HG03159 (cell line): ENCODE measurements around the gene IFNAR1.
A peak's percentile ranks its signal among the peaks of the same experiment; 100 is the strongest.
"Not testable (repeated sequence)": the region's sequence is repeated elsewhere in the genome, so short reads cannot be mapped to it uniquely, and the experiment has no call there.

Experiments used
- ATAC-seq: cut with Tn5 transposase; IDR thresholded peaks from one replicate; pipeline ENCODE4 v1.9.1; 2021; ENCODE audit warnings: mild to moderate bottlenecking, moderate library complexity; ENCODE audit not compliant: unreplicated experiment

Gene IFNAR1

GRCh38 chr21:33339918-33340317, 15.1 kb downstream of the IFNAR1 start:
- ATAC-seq = no peak

GRCh38 chr21:33345751-33346238, 21.0 kb downstream of the IFNAR1 start:
- no peak for ATAC-seq

GRCh38 chr21:33348706-33349105, 23.9 kb downstream of the IFNAR1 start:
- no peak for ATAC-seq

GRCh38 chr21:33350676-33351075, 25.9 kb downstream of the IFNAR1 start:
- no peak for ATAC-seq

GRCh38 chr21:33355355-33355754, 30.6 kb downstream of the IFNAR1 start:
- ATAC-seq = no peak

DNA sequence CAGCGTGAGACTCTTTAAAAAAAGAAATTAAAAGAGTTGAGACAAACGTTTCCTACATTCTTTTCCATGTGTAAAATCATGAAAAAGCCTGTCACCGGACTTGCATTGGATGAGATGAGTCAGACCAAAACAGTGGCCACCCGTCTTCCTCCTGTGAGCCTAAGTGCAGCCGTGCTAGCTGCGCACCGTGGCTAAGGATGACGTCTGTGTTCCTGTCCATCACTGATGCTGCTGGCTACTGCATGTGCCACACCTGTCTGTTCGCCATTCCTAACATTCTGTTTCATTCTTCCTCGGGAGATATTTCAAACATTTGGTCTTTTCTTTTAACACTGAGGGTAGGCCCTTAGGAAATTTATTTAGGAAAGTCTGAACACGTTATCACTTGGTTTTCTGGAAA, 31.2 kb downstream of the IFNAR1 start:
- no peak for ATAC-seq

GRCh38 chr21:33357177-33357576, 32.4 kb downstream of the IFNAR1 start:
- no peak for ATAC-seq

GRCh38 chr21:33359446-33359845, 34.7 kb downstream of the IFNAR1 start:
- no peak for ATAC-seq

DNA sequence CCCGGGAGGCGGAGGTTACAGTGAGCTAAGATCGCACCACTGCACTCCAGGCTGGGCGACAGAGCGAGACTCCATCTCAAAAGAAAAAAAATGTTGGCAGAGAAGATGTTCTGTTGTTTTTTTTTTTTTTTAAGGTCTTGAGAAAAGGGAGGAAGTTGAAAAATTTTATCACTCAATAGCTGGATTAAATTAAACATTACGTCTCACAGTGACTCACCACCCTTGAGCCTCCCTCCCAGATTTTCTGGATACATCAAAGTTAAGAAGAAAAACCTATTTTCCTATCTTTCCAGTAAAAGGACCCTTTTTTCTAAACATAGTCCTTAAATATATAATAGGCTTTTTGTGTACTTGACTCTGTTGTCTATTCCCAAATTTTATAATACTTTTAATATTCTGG, 35.5 kb downstream of the IFNAR1 start:
- ATAC-seq = no peak

DNA sequence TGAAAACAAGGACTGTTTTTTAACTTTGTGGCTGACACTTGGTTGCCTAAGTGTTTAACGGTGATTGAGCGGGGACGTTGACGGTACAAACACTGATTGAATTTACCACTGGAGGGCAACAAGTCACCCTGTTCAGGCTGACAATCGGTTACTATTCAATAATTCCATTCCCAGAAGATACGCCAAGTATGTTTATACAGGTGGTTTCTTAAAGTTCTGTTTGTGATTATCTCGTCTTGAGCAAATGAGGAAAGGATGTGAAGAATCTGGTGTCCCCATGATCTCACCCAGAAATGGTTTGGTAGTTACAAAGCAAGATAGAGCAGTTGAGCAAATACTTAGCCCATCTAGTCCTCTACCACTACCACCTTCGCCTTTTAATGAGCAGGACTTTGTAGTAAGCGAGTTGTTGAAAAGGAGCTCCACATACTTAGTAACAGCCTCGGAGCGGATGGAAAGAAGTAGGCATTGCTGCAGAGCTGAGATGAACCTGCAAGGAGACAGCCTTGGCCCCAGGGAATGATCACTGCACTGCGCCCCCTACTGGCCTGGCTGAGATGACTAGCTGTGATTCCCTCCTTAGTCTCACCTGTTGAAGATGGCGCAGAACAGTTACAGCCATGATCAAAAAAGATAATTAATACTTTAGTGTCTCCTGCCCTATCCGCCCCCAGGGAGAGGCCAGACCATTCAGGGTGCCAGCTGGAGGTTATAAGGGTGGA, 36.3 kb downstream of the IFNAR1 start:
- peak; percentile 73 for ATAC-seq

DNA sequence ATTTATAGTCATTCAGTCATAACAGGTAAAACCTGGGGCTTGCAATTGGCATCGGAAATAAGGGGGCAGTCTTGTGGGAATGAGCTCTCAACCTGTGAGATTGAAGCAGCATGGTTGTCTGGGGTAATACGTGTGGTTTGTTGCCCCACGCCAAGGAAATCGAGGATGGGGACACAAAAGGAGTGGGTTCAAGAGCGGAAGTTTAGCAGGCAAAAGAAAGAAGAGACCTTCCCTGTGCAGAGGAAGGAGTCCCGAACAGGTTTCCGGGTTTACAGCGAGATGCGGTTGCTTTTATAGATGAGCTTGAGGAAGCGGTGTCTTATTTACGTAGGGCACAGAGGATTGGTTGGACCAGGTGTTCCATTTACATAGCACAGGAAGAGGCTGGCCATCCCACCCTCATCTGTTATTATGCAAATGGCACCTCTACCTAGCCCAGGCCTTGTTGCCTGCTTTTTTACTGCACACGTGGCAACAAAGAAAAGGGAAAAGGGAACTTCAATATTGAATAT, 37.3 kb downstream of the IFNAR1 start:
- no peak for ATAC-seq

DNA sequence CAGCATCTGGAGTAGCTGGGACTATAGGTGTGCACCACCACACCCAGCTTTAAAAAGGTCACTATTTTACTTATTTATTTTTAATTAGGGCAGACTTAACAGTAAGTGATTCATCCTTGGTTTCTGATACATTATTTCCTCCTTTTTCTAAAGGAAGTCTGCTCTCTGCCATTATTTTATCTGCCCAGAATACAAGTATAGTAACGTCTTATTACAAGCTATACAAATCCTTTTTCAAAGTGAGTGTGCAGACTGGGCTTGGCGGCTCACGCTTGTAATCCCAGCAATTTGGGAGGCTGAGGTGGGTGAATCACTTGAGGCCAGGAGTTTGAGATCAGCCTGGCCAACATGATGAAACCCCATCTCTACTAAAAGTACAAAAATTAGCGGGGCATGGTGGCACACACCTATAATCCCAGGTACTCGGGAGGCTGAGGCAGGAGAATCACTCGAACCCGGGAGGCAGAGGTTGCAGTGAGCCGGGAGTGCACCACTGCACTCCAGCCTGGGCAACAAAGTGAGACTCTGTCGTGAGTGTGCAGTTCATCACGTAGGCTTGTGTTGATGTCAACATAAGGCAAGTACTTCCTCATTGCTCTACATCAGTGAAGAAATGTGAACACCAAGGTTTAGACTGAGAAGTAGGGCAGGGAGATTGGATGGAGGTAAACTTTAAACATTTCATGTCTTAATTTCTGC, 39.3 kb downstream of the IFNAR1 start:
- ATAC-seq = not testable (repeated sequence)

- ATAC-seq = no peak
These were observed 40.1 kb downstream of the IFNAR1 start for GRCh38 chr21:33364830-33365229.

DNA sequence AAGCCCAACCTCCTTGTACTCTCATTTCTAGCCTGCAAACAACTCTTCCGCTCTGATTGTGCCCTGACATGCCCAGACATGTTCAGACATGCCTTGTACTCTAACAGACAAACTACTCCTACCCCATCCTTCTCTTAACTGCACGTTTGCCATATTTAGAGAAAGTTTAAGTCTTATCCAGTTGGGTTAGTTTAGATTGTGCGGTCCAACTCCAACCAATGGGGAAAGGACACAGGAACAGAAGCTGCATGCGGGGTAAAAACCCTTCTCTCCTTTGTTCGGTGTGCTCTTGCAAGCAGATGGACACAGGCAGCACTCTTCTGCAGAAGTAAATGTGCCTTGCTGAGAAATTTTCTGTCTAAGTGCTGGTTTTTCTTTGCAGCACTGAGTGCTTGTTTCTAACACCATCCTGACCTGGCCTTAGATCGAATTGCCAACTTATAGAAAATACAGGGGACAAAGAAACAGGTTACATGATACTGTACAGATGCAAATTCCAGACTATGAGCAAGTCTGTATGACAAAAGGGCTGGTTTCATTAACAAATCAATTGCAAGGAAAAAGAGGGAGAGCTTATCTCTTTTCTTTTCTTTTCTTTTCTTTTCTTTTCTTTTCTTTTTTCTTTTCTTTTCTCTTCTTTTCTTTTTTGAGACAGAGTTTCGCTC, 42.7 kb downstream of the IFNAR1 start:
- ATAC-seq = no peak

DNA sequence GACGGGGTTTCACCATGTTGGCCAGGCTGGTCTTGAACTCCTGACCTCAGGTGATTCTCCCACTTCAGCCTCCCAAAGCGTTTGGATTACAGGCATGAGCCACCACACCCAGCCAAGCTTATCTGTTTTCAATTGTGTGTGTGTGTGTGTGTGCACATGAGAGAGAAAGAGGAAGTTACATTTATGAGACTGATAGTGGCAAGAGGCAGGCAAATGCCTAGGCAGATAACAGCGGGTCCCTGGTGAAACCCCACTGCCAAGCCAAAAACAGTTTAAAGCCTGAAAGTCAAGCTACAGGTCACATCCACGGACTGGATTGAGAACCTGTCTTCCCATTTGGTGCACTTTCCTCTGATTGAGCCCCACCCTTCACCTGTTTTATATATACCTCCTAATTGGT, 43.4 kb downstream of the IFNAR1 start:
- no peak for ATAC-seq

DNA sequence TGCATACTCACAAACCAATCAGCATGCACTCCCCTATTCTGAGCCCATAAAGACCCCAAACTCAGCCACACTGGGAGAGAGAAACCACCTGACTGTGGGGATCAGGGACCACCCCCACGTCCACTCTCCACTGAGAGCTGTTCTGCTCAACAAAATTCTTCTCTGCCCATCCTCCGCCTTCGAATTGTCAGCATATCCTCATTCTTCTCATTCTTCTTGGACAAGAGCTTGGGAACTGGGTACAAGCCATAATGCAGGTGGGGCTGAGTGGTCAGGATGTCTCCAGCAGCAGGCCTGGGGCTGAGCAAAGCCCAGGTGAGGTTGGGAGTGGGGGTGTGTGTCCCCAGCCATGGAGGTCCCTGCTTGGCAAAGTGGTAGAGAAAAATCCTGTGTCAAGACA, 43.8 kb downstream of the IFNAR1 start:
- ATAC-seq = no peak

- ATAC-seq = no peak
These were observed 44.8 kb downstream of the IFNAR1 start for GRCh38 chr21:33369586-33369985.

DNA sequence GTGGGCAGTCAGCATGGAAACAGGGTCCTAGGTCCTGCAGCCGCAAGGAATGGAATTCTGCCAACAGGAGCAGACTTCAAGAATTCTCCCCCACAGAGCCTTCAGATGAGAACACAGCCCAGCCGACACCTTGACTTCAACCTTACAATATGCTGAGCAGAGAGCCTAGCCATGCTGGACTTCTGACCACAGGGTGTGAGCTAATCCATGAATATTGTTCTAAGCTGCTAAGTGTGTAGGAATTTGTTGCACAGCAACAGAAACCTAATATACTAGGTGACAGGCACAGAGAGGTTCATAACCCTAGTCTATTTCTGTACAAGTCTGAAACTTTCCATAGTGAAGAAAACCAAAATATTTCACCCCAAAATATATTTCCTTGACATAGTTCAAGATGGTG, 45.5 kb downstream of the IFNAR1 start:
- ATAC-seq = no peak

DNA sequence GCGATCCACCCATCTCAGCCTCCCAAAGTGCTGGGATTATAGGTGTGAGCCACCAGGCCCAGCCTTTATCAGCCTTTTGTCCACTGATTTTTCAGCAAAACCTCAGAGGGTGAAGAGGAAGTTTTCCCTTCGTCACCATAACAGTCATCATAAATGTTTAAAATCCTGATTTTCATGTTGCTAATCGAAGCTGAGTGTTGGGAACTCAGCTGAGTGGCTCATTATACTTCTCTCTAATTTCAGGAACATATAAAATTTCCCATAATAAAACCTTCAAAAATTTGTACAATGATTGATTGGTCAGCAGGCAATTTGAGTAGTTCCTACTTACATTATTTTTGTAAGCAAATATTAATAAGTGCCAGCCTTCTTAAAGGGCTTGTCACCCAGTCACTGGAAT, 46.6 kb downstream of the IFNAR1 start:
- no peak for ATAC-seq

- ATAC-seq = no peak
These were observed 47.8 kb downstream of the IFNAR1 start for GRCh38 chr21:33372582-33372981.

DNA sequence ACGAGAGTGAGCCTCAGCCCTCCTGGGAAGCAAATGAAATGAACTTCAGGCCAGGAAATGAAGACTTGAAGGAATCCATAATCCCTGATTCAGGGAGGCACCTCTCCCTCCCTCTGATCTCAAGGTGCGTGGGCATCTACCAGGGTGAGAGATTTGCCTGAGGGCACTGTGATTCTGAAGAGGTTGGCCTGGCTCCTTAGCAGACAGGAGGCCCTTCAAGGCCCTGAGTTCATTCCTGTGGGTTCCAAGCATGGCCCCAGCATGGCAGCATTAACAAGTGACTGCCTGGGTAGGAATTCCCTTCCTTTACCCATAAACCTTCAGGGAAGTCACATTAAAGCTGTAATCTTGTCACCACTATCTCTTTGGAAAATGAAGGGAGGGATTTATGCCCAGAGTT, 48.7 kb downstream of the IFNAR1 start:
- ATAC-seq = no peak

DNA sequence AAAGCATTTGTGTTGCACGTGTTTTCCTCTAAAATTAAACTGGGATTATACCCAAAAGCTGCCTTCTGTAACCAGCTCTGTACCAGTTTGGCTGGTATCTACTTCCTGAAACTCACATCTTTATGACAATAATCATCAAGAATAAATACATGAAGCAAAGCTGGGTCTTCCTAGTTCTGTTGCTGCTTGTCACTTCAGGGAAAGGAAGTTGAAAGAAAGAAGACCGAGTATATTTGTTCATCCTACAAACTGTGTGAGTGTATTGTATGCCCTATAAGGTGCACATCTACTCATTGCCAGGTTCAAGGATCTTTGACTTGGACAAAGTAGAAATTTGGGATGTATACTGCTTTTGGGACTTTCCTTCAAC, 49.3 kb downstream of the IFNAR1 start:
- peak; percentile 13 for ATAC-seq
